ENCODE data around the gene SEC23B. TPM values are rescaled to one million over a fixed set of nuclear protein-coding genes. Genes with fewer than 3 reads are reported as not detected.

SEC23B gene
- total RNA-seq, 1 experiment from 2014 or later: 67.1 TPM

GRCh38 chr20:18496740-18497592 is 10.8 kb upstream of the SEC23B start, which contains the start of gene RBBP9:
Gene RBBP9 (minus strand): TSS chr20:18497225. CDS start chr20:18497167, 58 bp downstream.
- peak; percentile 100 for ATAC-seq
- Mint-ChIP-seq H3K27me3 (ENCODE audit: low read depth) (no peaks in the 10 kb centered on the region; the same call in 1 of the 2 replicates), H3K36me3 (peaks cover 14% of the 10 kb centered on the region), H3K27ac (peak within 1 kb of the TSS; percentile 89), H3K4me1 (peaks cover 12% of the 10 kb centered on the region), H3K4me3 (peak within 1 kb of the TSS; percentile 98), H3K9me3 (no peaks in the 10 kb centered on the region)
- ChIA-PET CTCF (interaction anchor here (1.4 to 1.5 kb wide), 2 partner anchors 10 to 61 kb away, joined by 5 to 6 read pairs; no protein-coding TSS in a partner anchor), POLR2A (interaction anchor here (1.6 to 3.3 kb wide), 2 partner anchors 11 to 30 kb away, joined by 6 to 43 read pairs; partner anchors contain the start of genes DZANK1, POLR3F and SEC23B)
- peak; percentile 90 for DNase-seq (ENCODE audit: low spot score)
- TF ChIP-seq STAT6 (CRISPR knock-in tag; conservative IDR thresholded peaks at IDR 0.05; ENCODE audit: low read depth) (no peak), ARID4B (CRISPR knock-in tag; IDR thresholded peaks at IDR 0.05; ENCODE audit: borderline replicate concordance) (peak; percentile 45; the same call in 1 of the 2 replicates), FOXP1 (CRISPR knock-in tag; IDR thresholded peaks at IDR 0.05; ENCODE audit: borderline replicate concordance) (peak; percentile 52; the same call in 1 of the 2 replicates), MAX (CRISPR knock-in tag; IDR thresholded peaks at IDR 0.05) (0 out of 2 replicates have a peak, but pooled peaks have one; percentile 22), ETV6 (CRISPR knock-in tag; IDR thresholded peaks at IDR 0.05) (peak; percentile 76; the same call in 1 of the 2 replicates), FOXK1 (CRISPR knock-in tag; IDR thresholded peaks at IDR 0.05) (peak; percentile 39; the same call in 1 of the 2 replicates), USF2 (CRISPR knock-in tag; IDR thresholded peaks at IDR 0.05) (peak; percentile 32; the same call in 1 of the 2 replicates), ZNF671 (CRISPR knock-in tag; IDR thresholded peaks at IDR 0.05) (no peak), GABPB1 (CRISPR knock-in tag; IDR thresholded peaks at IDR 0.05) (peak; percentile 81), ATF6 (CRISPR knock-in tag; IDR thresholded peaks at IDR 0.05) (no peak), SP1 (CRISPR knock-in tag; conservative IDR thresholded peaks at IDR 0.05) (peak; percentile 58; the same call in 1 of the 2 replicates), KAT7 (CRISPR knock-in tag; IDR thresholded peaks at IDR 0.05; ENCODE audit: borderline replicate concordance) (0 out of 2 replicates have a peak, but pooled peaks have one; percentile 63), CDX4 (CRISPR knock-in tag; IDR thresholded peaks at IDR 0.05; ENCODE audit: borderline replicate concordance) (no peak), E2F5 (CRISPR knock-in tag; IDR thresholded peaks at IDR 0.05) (0 out of 2 replicates have a peak, but pooled peaks have one; percentile 80)

All from WTC11 (cell line).